HG03066 (cell line): Measurements from ENCODE around the gene LLPH.
"Not testable (repeated sequence)": the region's sequence is repeated elsewhere in the genome, so short reads cannot be mapped to it uniquely, and the experiment has no call there.

Experiments used
- ATAC-seq: cut with Tn5 transposase; IDR thresholded peaks from one replicate; pipeline ENCODE4 v1.9.1; 2021; ENCODE audit warnings: low read depth; ENCODE audit not compliant: unreplicated experiment

LLPH gene

DNA sequence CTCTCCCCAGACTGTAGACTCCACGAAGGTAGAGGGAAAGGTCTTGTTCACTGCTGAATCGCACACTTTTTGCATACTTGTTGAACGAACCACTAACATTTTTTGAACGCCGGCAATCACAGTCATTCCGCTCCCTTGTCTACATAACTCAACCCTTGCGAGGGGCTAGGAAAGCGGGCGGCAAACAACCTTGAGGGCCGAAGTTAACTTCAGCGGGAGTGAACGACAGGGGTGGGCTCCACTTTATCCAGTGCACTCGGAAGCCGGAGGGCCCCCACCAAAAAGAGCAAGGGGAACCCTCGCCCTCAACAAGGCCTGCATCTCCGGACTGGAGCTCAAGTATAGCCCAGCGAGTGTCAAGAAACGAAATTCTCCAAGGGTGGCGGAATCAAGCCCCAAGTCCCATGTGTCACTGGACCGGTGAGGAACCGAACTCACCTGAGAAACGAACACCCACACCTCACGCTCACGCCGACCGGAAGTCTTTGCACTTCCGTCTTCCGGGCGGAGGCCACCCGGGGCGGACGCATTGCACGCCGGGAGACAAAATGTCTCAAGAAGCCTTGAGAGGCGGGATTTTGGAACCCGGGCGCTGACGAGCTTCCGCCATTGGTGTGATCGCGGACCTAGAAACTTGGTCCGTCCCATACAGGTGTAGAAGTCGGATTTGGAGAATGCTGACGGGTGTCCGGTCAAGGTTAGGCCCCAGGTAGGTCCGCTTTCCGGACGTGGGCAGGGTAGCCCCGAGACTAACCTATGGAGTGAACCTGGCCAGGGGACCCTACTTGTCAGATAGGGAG lies at the start of gene LLPH:
Gene LLPH, minus strand, starts transcription at position 484 of the 800 bp plus-strand sequence. CDS start 1,644 bp downstream, outside the sequence.
- ATAC-seq: peak; percentile 99

DNA sequence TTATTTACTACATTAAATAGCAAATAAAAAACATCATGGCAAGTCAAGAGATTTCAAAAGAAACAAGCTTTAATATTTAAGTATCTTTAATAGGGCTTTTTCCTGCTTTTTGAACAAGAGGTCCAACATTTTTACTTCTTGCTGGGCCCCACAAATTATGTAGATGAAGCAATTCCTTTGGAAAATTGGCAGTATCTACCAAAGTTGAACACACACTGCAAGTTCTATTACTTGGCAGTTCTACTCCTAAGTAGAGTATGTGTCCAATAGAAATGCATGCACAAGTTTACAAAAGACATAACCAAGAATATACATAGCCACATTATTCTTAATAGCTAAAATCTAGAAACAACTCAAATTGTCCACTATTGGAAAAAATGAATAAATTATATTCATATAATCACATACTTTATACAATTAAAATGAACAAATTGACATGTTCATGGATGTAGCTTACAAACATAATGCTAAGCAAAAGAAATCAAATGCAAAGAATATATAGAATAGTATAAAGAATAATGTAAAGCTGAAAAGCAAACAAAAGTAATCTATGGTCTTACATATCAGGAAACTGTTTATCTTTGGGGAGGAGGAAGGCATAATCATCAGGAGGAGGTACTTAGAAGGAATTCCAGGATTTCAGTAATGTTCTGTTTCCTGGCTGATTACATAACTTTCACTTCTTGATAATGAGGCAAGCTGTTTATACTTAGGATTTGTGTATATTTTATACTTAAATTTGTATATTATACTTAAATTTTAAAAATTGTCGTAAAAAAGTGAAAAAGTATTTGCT lies 45.8 kb upstream of the LLPH start:
- ATAC-seq: no peak

DNA sequence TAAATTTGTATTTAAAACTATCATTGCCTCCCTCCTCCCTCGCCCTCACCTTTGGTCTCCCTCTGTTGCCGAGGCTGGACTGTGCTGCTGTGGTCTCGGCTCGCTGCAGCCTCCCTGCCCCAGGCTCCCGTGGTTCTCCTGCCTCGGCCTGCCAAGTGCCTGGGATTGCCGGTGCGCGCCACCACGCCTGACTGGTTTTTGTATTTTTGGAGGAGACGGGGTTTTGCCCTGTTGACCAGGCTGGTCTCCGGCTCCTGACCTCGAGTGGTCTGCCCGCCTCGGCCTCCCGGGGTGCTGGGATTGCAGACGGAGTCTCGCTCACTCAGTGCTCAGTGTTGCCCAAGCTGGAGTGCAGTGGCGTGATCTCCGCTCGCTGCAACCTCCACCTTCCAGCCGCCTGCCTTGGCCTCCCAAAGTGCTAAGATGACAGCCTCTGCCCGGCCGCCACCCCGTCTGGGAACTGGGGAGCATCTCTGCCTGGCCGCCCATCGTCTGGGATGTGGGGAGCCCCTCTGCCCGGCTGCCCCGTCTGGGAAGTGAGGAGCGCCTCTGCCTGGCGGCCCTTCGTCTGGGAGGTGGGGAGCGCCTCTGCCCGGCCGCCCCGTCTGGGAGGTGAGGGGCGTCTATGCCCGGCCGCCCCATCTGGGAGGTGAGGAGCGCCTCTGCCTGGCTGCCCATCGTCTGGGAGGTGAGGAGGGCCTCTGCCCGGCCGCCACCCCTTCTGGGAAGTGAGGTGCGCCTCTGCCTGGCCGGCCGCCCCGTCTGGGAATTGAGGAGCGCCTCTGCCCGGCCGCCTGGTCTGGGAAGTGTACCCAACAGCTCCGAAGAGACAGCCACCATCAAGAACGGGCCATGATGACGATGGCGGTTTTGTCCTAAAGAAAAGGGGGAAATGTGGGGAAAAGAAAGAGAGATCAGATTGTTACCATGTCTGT lies 44.1 kb upstream of the LLPH start:
- not testable (repeated sequence) for ATAC-seq

DNA sequence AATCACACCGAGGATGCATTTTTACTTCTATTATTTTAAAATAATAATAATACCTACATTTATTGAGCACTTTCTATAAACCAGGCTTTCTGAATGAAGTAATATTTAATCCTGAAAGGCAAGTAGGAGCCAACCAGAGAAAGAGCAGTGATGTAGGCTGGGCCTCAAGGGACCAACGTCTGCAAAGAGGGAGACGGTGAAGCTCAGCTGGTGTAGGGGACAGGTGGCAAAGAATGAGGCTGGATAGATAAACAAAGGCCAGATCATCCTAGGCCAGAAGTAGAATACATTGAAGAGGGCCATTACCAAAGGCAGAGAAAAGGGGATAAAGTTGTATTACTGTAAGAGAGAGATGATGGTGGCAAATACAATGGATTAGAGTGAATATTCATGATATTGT lies 40.1 kb upstream of the LLPH start:
- no peak for ATAC-seq

DNA sequence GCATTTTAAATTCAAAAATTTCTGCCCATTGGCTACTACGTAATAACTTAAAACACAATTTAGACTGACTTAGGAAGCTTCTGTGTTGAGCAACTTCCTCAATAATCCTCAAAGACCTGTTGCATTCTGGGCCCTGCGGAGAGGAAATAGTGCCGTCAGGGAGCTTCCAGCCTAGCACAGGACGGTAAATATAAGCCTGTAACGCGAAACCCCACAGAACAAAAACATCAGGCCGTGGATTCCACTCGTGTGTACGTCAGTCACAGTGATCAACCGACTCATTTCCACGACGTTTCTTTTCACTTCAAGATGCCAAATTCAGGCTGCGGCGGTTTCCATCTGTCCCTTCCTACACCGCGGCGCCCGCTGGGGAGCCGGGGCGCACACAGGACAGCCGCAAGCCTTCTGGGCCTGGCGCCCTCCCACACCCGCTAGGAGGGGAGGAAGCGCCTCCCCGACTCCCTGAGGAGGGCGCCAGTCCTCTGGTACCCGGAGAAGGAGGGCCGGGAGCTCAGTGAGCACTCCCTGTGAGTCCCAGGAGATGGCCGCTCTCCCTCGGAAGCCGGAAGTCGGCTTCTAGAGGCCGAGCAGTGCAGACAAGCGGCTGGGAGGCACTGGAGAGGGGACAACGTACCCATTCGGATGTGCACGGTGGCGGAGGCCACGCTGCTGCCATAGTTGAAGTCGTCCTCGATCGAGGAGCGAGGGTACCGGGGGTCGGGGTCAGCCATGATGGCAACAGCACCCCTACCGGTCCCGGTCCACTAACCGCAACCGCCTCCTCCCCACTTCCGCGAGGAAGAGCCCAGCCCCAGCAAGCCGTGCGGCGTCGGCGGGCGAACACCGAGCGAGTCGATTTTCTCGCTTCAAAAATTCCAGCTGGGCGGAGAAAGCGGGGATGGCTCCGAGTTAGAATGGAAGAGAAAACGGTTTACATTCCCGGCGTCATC lies 38.9 kb upstream of the LLPH start, which contains the start of gene TMBIM4:
Gene TMBIM4, minus strand, starts transcription at position 776 of the 950 bp plus-strand sequence. Its CDS starts 45 bp downstream, at position 731.
- peak; percentile 85 for ATAC-seq

DNA sequence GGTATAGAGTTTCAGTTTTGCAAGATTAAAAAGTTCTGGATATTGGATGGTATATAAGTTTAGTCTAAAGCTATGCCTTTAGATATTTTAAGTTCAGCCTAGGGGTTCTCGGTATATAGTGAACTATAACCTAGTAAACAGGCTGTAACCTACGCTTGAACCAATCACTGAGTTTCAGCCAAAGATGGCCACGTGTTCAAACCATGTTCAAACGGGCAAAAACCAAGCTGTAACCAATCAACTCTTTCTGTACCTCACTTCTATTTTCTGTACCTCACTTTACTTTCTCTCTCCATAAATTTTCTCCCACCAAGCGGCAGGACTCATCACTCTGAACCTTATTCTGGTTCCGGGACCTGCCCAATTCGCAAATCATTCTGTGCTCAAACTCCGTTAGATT lies 37.9 kb upstream of the LLPH start:
- ATAC-seq: no peak

DNA sequence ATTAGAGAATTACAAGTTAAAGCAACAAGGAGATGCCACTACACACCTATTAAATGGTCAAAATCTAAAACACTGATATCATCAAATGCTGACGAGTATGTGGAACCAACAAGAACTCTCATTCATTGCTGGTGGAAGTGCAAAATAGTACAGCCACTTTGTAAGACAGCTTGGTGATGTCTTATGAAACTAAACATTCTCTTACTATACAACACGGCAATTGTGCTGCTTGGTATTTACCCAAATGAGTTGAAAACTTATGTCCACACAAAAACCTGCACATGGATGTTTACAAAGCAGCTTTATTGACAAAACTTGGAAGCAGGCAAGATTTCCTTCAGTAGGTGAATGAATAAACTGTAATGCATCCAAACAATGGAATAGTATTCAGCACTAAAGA lies 36.0 kb upstream of the LLPH start:
- ATAC-seq: no peak

DNA sequence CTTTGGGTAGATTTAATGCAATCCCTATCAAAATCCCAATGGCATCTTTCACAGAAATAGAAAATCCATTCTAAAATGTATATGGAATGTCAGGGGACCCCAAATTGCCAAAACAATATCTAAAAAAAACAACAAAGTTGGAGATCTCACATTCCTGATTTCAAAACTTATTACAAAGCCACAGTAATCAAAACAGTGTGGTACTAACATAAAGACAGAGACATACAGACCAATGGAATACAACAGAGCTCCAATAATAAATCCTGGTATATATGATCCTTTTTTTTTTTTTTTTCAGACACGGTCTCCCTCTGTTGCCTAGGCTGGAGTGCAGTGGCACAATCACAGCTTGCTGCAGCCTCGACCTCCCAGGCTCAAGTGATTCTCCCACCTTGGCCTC lies 34.6 kb upstream of the LLPH start:
- ATAC-seq: no peak

DNA sequence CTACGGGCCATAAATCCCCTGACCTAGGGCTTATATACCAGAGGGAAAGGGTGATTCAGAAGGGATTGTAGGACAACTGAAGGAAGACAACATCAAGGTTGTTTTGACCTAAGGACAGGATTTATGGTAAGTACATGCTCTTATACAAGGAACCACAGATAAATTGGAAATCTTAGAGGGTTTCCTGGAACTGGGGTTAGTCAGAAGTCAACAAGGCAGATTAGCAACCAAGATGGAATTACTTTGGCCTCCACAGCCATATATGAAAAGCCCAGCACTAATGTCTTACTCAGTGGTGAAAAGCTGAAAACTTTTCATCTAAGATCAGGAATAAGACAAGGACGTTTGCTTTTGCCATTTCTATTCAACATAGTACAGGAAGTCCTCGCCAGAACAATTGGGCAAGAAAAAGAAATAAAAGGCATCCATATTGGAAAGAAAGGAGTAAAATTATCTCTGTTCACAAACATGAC lies 33.8 kb upstream of the LLPH start:
- no peak for ATAC-seq

DNA sequence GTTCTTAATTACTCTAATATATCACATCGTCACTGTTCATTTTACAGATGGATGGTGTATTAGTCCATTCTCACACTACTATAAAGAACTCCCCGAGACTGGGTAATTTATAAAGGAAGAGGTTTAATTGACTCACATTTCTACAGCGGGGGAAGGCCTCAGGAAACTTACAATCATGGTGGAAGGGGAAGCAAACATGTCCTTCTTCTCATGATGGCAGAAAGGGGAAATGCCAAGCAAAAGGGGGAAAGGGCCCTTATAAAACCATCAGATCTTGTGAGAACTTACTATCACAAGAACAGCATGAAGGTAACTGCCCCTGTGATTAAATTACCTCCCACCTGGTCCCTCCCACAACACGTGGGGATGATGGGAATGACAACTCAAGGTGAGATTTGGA lies 32.7 kb upstream of the LLPH start:
- no peak for ATAC-seq

DNA sequence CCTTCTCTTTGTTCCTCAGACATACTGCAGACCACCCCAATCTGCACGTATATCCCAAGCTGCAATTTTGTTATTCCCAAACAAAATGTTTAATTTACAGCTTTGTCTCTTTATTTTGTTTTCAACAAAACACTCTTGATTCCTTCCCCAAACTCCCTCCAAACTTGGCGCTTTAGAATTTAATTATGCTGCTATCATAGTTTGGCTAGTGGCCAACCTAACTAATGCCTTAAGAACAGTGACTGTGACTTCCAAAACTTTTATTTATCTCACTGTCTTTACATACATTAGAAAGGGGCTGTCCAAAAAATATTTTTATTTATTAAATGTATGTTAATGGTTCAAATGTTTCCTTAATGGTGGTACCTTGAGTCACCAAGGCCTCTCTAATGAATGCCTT lies 32.2 kb upstream of the LLPH start:
- ATAC-seq: no peak

DNA sequence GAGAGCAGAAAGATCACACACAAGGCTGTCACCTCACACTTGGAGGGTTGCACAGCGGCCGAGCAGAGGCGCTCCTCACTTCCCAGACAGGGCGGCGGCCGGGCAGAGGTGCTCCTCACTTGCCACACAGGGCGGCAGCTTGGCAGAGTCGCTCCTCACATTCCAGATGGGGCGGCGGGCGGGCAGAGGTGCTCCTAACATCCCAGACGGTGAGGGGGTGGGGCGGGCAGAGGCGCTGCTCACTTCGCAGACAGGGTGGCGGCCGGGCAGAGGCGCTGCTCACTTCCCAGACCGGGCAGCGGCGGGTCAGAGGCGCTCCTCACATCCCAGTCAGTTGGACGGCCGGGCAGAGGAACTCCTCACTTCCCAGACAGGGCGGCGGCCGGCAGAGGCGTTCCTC lies 30.2 kb upstream of the LLPH start:
- ATAC-seq: no peak

DNA sequence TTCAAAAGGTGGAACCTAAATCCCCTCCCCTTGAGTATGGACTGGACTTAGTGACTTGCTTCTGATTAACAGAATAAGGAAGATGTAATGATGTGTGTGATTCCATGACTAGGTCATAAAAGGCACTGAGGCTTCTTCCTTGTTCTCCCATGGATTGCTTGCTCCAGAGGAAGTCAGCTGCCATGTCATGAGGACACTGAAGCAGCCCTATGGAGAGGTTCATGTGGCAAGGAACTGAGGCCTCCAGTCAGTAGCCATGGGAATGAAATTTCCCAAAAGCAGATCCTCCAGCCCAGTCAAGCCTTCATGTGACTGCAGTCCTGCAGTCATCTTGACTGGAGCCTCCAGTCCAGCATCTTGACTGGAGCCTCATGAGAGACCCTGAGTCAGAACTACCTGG lies 28.6 kb upstream of the LLPH start:
- no peak for ATAC-seq

DNA sequence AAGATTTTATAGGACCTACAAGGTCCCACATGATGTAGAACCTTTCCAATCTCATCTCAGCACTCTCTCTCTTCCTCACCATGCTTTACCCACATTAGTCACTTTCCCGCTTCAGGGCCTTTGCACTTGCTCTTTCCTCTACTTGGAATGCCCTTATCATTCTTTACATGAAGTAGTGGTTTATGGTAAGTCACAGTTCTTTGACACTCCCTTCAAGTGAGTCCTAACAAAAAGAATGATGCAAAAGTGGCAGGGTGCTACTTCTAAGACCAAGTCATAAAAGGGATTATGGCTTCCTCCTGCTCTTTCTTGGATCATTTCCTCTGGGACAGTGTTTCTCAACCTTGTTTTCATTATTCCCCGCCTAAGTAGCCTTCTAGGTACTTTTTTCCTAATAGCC lies 26.1 kb upstream of the LLPH start:
- ATAC-seq: no peak

DNA sequence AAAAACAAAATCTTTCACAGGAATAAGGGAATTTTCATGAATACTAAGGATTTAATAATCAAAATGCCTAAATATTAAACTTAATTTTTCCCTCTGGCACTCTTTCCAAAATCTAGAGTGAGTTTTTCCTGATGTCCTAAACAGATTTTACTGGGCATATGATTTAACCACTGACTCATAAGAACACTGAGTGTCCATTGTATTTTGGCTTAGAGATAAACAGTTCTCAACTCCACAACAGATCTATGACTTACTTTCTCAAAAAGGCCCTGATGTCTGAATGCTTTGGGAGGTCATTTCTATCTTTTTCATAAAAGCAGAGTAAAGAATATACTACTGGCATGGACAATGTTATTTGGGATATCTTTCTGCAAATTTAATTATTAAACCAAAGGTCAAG lies 24.2 kb upstream of the LLPH start:
- no peak for ATAC-seq

DNA sequence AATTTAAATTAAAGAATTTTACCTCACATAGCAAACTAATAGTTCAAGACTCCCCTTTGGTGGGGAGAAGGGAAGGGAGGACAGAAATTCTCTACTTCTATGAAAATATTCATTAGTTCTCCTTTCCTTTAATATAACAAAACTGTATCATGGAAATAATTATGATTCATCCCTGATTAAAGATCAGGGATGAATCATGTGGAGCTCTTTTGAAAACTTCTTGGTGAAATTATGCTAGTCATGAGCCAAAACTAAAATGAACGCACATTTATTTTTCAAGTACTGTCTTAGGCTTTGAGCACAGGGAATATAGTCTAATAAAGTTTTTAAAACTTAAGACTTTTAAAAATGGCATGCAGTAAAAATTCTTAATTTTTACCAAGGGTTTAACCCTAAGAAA lies 22.2 kb upstream of the LLPH start:
- ATAC-seq: no peak

DNA sequence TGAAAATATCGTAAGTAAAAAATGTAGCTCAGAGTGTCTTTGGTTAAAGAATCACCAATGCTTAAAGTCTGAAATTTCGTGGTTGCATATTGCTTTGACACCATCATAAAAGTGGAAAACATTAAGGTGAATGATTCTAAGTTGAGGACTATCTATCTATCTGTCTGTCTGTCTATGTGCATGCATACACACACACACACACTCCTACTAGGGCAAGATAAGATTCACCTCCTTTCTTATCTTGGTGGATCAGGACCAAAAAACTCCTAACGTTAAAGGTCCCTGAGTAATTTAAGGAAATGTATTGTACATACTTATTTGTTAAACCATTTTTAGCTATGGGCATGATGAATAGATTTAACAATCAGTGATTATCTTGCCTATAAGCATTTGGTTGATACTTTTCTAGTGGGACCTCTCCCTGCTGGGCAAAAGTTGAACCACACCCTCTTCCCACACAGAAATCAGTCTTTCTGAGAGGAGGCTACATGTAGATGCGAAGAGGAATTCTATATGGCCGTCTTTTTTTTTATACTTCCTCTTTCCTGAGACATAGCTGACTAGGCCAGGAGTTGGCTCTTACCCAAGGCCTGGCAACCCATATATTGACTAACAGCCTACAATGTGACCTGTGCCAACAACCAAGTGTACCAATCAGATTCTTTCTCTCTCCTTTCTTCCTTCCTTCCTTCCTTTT lies 19.3 kb upstream of the LLPH start:
- ATAC-seq: no peak

DNA sequence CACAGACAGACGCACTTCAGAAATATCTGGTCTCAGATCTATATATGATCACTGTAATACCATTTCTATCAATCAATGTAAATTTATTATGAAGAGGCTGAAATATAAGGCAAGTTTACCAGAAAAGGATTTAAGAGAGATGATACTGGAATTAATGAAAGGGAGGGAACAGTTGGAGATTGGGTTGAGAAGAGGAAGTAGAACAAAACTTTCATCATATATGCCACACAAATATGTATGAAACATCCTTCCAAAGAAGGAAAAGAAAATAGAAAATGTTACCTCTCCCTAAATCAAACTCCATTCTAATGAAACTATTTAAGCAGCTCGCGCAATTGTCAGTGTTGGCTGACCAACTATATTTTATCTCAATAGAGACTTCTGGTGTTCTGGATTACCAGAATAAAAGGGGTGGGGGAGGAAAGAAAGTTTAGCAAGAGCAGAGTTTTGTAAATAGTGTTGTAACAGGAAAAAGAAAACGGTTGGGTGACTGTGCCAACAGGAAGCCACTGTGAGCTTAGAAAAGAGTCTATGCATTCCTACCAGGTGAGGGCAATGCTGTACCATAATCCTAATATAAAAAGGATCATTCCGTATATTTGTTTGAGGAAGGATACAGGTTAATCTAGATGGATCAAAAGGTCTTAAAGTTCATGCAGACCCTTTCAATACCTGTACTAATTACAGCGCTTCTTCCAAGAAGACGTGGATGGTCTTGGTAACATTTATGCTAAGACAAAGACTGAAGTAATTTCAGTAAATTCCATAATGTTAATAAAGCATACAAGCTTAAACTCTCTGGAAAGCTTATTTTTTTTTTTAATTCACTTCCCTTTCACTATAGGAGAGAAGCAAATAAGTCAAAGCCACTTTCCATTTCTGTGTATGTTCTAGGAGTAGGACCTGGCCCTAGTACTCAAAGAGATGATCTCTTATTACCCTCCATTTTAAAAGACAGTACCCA lies 14.5 kb upstream of the LLPH start:
- ATAC-seq: no peak
